Stimulated activated CD8-positive, alpha-beta memory T cell treated with anti-CD3 and anti-CD28 coated beads, Interleukin-7, amount 100 ng/mL, for 1 hour (primary cell): ENCODE data around the gene GSG1.
"Not testable (repeated sequence)": the region's sequence is repeated elsewhere in the genome, so short reads cannot be mapped to it uniquely, and the experiment has no call there.

Experiments used
- DNase-seq, 2 donors: peaks; one replicate each; pipeline ENCODE4 v3.0.0-alpha.2; 2020; ENCODE audit warnings: low read depth in 2 of 2

The GSG1 gene

GRCh38 chr12:13091832-13092231, 11.6 kb downstream of the GSG1 start:
- no peak for DNase-seq

DNA sequence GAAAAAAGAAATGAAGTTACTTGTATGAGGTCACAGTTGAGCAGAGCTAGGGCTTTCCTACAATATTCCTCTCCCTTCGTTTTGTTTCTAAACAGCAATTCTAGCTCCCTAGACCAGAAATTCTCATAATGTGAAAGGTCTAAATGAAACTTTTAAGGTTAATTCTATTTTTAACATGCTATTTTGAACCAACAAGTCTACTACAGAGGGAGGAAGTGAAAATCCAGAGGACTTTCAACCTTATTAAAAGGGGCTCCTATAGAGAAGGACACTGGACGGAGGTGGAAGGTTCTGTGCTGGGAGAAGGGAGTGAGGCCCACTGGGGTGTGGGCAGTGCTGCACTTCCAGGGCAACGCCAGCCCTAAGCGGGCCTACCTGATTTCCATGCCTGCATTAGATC, 13.4 kb downstream of the GSG1 start:
- DNase-seq = no peak

GRCh38 chr12:13088496-13088895, 15.0 kb downstream of the GSG1 start:
- DNase-seq = no peak

- DNase-seq = no peak
These were observed 15.7 kb downstream of the GSG1 start for GRCh38 chr12:13087766-13088165.

DNA sequence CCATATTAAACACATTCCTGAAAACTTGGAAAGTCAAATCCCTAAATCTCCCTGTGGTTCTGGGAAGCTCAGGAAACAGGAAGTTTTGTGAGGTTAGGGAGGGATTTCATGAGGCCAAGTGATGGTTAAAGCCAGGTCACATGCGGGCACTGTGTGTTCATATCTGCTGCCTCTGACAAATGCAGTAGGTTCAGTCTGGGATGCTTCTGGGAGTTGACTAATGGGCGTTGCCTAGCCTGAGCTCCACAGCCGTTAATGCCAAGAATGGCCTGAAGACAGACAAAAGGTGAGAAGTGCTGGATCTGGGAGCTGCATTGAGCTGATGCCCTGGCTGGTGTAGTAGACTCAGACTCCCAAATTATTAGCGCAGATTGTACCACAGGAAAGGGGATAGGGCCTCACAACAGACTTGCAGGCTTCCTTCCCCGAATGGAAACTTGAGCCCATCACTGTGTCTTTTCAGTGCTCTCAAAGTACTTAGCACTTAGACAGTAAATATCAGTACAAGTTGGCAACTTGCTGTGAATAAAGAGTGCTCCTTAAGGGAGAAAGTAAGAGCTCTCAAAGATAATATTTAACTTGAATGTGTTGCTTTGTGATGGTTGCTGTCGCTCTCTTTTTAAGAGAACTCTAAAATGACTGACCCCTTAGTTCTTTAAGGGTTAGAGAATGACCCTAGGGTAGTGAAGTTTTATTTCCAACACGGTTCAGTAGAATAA, 17.3 kb downstream of the GSG1 start:
- DNase-seq = no peak

GRCh38 chr12:13084898-13085640, 18.4 kb downstream of the GSG1 start:
- no peak for DNase-seq

DNA sequence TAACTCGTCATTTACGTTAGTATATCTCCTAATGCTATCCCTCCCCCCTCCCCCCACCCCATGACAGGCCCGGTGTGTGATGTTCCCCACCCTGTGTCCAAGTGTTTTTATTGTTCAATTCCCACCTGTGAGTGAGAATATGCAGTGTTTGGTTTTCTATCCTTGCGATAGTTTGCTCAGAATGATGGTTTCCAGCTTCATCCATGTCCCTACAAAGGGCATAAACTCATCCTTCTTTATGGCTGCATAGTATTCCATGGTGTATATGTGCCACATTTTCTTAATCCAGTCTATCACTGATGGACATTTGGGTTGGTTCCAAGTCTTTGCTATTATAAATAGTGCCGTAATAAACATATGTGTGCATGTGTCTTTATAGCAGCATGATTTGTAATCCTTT, 19.8 kb downstream of the GSG1 start:
- DNase-seq = not testable (repeated sequence)

GRCh38 chr12:13082861-13083260, 20.6 kb downstream of the GSG1 start:
- DNase-seq = no peak

GRCh38 chr12:13080266-13080665, 23.2 kb downstream of the GSG1 start:
- no peak for DNase-seq

- no peak for DNase-seq
These were observed 24.0 kb downstream of the GSG1 start for GRCh38 chr12:13079440-13079906.

GRCh38 chr12:13075786-13076570, 27.5 kb downstream of the GSG1 start:
- DNase-seq = no peak

DNA sequence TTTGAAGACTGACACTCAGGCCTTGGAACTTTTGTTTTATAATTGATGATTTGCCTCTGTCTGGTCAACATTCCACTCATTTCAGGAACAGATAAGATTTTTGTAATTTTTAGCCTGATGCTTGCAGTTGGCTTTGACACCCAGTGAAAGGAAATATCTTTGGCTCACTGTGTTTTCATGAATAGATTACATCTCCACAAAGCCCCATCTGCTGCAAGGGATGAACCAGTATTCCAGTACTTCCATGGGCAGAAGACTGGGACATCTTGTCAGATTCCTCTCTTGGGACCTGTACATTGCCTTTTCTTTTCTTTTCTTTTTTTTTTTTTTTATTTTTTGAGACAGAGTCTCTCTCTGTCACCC, 28.4 kb downstream of the GSG1 start:
- DNase-seq = no peak

DNA sequence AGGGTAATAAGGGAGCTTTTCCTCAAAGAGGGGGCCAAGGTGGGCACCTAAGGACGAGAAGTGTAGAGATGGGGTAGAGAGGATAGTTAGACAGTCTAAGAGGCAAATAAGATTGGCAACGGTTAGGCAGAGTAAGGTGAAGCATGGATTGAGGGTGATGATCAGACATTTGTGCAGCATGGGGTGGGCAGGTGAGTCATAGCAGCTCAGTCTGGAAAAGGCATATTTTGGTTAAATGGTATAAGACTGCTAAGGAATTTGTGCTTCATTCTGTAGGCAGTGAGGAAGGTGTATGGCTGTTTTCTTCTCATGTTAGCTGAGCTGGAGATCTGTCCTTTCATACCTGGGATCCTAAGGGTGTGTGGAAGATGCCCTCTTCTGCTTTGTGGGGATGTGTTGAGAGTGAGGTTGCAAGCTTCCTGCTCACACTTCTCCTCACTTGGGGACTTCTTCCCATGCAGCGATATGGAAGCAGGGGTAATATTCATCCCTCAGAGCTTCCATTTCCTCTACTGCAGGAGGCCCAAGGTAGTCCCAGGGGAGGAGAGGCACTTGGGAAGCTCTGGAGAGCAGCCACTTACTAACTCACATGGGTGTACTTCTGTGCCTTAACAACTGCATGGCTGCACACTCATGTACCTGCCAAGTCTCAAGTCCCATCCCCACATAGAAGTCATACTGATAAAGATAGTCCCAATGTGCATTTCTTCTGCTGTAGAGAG, 28.9 kb downstream of the GSG1 start:
- no peak for DNase-seq

DNA sequence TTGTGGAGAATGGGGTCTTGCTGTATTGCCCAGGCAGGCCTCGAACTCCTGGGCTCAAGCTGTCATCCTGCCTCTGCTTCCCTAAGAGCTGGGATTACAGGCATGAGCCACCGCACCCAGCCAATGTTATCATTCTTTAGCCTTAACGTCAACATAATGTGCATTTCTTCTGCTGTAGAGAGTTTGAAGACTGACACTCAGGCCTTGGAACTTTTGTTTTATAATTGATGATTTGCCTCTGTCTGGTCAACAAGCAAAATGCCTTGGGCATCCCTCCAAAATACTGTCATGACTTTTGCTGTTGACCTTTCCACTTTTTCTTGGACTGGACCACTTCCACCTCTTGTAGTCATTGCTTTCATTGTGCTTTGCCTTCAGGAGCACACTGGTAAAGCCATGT, 30.3 kb downstream of the GSG1 start:
- DNase-seq = no peak

DNA sequence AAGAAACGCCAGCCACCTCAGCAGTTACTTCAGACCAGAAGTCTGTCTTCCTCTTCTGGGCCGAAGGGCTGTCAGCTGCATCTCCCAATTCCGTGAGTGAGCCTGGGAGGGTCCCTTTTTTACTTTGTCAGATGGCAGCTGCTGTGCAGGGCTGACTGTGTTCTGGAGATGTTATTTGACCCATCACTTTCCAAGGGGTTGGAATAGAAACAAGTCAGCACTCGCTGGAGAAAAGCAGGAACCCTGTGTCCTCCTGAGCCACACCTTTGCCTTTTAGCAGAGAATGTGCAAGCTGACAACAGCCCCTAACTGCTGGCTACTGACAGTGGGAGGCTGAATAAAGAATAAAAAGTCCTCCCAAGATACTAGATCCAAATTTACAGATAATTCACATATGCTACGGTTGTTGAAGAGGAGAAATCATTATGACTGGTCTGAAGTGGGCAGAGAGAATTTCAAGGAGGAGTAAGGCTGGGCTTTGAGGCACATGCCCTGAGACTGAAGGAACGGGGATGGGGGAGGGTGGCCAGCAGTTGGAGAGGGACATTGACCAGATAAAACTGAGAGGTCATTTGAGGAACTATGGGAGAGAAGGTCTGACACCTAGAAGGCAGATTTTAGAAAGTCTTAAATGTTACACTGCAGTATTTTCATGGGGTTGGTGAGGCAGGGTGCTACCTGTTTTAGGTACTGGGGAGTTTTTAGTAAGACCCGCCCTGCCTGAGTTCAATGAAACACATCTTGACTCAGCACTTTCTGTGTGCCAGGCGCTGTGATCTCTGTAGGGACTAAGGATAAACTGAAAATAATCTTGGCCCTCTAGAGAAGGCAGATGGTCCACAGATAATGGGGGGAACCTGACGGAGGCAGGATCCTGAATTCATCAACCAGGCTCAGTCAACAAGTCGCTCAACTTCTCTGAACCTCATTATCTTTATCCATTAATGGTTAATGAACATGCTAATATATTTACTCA, 31.9 kb downstream of the GSG1 start:
- DNase-seq = no peak

DNA sequence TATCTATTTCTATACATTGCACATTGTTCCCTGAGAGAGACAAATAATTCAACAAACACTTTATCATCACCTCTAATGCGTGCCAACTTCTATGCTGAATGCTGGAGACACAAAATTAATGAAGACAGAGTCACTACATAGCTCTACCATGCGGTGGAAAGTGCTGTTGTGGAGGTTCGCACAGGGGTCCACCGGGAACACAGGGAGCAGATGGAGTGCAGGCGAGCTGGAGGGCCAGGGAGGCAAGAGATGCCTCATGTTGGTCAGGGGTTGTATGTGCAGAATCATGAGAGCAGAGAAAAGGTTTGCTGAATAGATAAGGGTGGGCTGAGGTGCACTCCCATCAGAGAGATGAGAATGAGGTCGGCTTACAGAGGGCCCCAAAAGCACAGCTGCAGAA, 34.1 kb downstream of the GSG1 start:
- DNase-seq = no peak

DNA sequence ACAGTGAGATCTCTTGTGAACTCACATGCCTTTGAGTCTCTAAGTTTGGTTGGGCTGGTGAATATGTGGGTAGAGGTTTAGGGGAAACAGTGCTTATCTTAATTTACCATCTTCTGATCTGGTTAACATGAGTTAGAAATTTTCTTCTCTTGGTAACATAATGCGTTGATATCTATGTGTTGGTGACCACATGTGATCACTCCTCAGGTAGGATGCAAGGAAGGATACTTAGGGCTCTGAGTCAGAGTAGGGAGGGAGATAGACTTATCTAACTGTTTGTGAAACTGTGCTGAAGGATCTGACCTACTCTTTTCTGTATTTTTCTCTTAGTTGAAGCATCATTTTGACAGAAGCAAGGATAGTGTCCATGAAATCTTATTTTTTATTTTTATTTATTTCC, 36.1 kb downstream of the GSG1 start:
- no peak for DNase-seq

GRCh38 chr12:13066459-13066858, 37.0 kb downstream of the GSG1 start:
- no peak for DNase-seq

- no peak for DNase-seq
These were observed 37.5 kb downstream of the GSG1 start for GRCh38 chr12:13066014-13066413.

DNA sequence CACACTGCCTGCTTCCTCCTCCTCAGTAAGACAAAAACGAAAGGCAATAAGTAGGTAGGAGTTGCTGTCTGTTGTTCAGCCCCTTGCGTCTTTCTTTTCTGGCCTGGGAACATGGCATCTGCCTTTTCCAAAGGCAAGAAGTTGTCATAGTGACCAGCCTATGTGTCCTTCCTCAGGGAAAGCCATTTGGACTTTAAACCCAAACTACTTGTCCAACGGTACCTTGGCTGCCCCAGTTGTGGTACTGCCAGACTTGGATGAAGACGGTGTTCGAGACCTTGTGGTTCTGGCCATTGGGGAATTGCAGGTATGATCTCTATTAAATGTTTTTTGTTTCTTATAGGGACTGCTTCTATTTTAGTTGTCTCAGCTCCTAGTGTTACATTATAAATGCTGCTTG, 40.8 kb downstream of the GSG1 start:
- no peak for DNase-seq

- DNase-seq = no peak
These were observed 42.1 kb downstream of the GSG1 start for GRCh38 chr12:13061377-13061776.
